ENCODE measurements around the gene MTUS2. TPM values are rescaled to one million over a fixed set of nuclear protein-coding genes. Genes with fewer than 3 reads are reported as not detected.

The MTUS2 gene
- total RNA-seq, 1 experiment from 2014 or later = 0.35 TPM

DNA sequence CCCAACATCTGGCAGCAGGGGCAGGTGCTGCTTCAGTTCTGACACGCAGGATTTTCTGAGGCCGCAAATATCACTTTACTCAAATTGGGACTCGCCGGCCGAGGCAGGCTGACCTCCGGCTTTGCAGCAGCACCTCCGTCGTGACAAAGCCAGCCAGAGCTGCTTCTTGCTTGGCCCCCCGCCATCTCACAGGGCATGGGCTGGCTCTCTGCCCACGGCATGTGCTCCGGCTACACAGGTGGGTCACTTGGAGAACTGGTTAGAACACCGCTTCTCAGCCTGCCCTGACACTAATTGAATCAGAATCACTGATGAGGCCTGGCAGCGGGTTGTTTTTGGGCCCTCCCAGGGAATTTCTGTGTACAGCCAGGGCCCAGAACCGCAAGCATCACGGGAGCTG is 663.1 kb downstream of the MTUS2 start:
- H4K91ac ChIP-seq (ENCODE audit: insufficient read length, low read depth, low read length) = no peak overlapping the region
- no peaks in the 10 kb centered on the region for H3K27me3 Mint-ChIP-seq (ENCODE audit: low read depth)
- TF ChIP-seq, protein P1, sequence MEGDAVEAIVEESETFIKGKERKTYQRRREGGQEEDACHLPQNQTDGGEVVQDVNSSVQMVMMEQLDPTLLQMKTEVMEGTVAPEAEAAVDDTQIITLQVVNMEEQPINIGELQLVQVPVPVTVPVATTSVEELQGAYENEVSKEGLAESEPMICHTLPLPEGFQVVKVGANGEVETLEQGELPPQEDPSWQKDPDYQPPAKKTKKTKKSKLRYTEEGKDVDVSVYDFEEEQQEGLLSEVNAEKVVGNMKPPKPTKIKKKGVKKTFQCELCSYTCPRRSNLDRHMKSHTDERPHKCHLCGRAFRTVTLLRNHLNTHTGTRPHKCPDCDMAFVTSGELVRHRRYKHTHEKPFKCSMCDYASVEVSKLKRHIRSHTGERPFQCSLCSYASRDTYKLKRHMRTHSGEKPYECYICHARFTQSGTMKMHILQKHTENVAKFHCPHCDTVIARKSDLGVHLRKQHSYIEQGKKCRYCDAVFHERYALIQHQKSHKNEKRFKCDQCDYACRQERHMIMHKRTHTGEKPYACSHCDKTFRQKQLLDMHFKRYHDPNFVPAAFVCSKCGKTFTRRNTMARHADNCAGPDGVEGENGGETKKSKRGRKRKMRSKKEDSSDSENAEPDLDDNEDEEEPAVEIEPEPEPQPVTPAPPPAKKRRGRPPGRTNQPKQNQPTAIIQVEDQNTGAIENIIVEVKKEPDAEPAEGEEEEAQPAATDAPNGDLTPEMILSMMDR (conservative IDR thresholded peaks at IDR 0.05) = no peak
- H2BK15ac ChIP-seq (ENCODE audit: low read depth, low read length) = no peak overlapping the region
- H3K9me3 ChIP-seq (ENCODE audit: control insufficient read depth, low read depth, low read length) = no peaks in the 10 kb centered on the region
- H3K27me3 ChIP-seq (ENCODE audit: insufficient read depth, low read length) = no peaks in the 10 kb centered on the region
- H3K4me3 Mint-ChIP-seq = no peak overlapping the region
- no peaks in the 10 kb centered on the region for H3K79me2 ChIP-seq (ENCODE audit: insufficient read depth, low read length)
- H2BK120ac ChIP-seq (ENCODE audit: low read depth, low read length, poor library complexity, severe bottlenecking) = no peak overlapping the region
- H2BK20ac ChIP-seq (ENCODE audit: low read depth, low read length, poor library complexity, severe bottlenecking) = no peak overlapping the region
- no peak overlapping the region for H2AK5ac ChIP-seq (ENCODE audit: insufficient read length, low read length)
- H3K27ac Mint-ChIP-seq = peak overlapping the region in 1 of 3 experiments; percentile 88; a peak in 1 of 7 replicates
- H3K56ac ChIP-seq (ENCODE audit: insufficient read length, low read depth, low read length) = no peak overlapping the region
- H3K4ac ChIP-seq (ENCODE audit: low read depth, low read length) = no peak overlapping the region
- peaks cover 35 to 39% of the 10 kb centered on the region in 2 experiments for H3K4me1 Mint-ChIP-seq
- no peak overlapping the region for H2BK12ac ChIP-seq (ENCODE audit: insufficient read length, low read depth, low read length)
- no CpG with 5 or more reads among the region's 15 CpGs for WGBS (ENCODE audit: extremely low coverage, insufficient read length, low lambda C conversion rate)
- no peak overlapping the region for H4K8ac ChIP-seq (replicated peaks; ENCODE audit: insufficient read length, low read depth, low read length)
- H4K5ac ChIP-seq (ENCODE audit: insufficient read length, low read depth, low read length) = no peak overlapping the region
- H3K18ac ChIP-seq (ENCODE audit: insufficient read length, low read depth, low read length) = no peak overlapping the region
- H3T11ph ChIP-seq (ENCODE audit: low read length) = no peak overlapping the region
- no peak overlapping the region for H2AFZ ChIP-seq (ENCODE audit: low read length)
- H3K9me3 Mint-ChIP-seq = no peaks in the 10 kb centered on the region
- H3K14ac ChIP-seq (ENCODE audit: insufficient read depth, low read length) = no peak overlapping the region
- H3K23me2 ChIP-seq (ENCODE audit: insufficient read length, low read depth, low read length, poor library complexity, severe bottlenecking) = no peaks in the 10 kb centered on the region
- H3K4me1 ChIP-seq (ENCODE audit: insufficient read depth, low read length) = peaks cover 11% of the 10 kb centered on the region; the same call in 1 of the 2 replicates
- H3K36me3 Mint-ChIP-seq (ENCODE audit: insufficient read depth in 1 of 3, low read depth in 3 of 3) = no peaks in the 10 kb centered on the region; a peak in 1 of 7 replicates
- H3K4me2 ChIP-seq (ENCODE audit: insufficient read depth, insufficient read length, low read length) = no peak overlapping the region
- no peak overlapping the region for H3K9ac ChIP-seq (ENCODE audit: extremely low read depth, insufficient read length, low read length)
- H3K27ac ChIP-seq (ENCODE audit: insufficient read length, low read depth, low read length) = no peak overlapping the region
- no peak overlapping the region for H3K23ac ChIP-seq (ENCODE audit: insufficient read length, low read depth, low read length)
- no peaks in the 10 kb centered on the region for H4K20me1 ChIP-seq (ENCODE audit: control insufficient read depth, insufficient read depth, insufficient read length)
- H2BK5ac ChIP-seq (ENCODE audit: insufficient read length, low read length) = no peak overlapping the region
- H3K79me1 ChIP-seq (ENCODE audit: insufficient read depth, low read depth, low read length, poor library complexity, severe bottlenecking) = no peaks in the 10 kb centered on the region
- DNase-seq = no peak

Data from H9 (cell line).